ENCODE measurements around the gene STK32C.
"Not testable (repeated sequence)": the region's sequence is repeated elsewhere in the genome, so short reads cannot be mapped to it uniquely, and the experiment has no call there.

DNA sequence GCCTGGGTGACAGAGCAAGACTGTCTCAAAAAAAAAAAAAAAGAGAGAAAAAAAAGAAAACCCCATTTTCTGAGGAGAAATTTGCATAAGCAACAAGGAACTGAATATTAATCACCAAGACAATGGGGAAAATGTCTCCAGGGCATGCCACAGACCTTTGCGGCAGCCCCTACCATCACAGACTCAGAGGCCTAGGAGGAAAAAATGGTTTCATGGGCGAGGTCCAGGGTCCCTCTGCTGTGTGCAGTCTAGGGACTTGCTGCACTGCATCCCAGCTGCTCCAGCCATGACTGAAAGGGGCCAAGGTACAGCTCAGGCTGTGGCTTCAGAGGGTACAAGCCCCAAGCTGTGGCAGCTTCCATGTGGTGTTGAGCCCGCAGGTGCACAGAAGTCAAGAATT is 91.3 kb downstream of the STK32C start:
- TF ChIP-seq, protein P1, sequence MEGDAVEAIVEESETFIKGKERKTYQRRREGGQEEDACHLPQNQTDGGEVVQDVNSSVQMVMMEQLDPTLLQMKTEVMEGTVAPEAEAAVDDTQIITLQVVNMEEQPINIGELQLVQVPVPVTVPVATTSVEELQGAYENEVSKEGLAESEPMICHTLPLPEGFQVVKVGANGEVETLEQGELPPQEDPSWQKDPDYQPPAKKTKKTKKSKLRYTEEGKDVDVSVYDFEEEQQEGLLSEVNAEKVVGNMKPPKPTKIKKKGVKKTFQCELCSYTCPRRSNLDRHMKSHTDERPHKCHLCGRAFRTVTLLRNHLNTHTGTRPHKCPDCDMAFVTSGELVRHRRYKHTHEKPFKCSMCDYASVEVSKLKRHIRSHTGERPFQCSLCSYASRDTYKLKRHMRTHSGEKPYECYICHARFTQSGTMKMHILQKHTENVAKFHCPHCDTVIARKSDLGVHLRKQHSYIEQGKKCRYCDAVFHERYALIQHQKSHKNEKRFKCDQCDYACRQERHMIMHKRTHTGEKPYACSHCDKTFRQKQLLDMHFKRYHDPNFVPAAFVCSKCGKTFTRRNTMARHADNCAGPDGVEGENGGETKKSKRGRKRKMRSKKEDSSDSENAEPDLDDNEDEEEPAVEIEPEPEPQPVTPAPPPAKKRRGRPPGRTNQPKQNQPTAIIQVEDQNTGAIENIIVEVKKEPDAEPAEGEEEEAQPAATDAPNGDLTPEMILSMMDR (IDR thresholded peaks at IDR 0.05) = not testable (repeated sequence)
- TF ChIP-seq ZFX (IDR thresholded peaks at IDR 0.05; ENCODE audit: borderline replicate concordance) = not testable (repeated sequence)

All from 22Rv1 (cell line).